PC-3 (cell line): ENCODE measurements around the gene SEMA3F. TPM values are rescaled to one million over a fixed set of nuclear protein-coding genes. Genes with fewer than 3 reads are reported as not detected.

ENCODE experiments used
- ATAC-seq: fragments of 200-7000 bp; cut with Tn5 transposase; 2 replicates; pipeline ENCODE4 v1.9.1; 2020; ENCODE audit warnings: mild to moderate bottlenecking, moderate library complexity
- BruUV-seq: library from RNA; stranded (reverse); fragments of 400-500 nt; replicated peaks from 2 replicates; lab custom pipeline; 2021; lab: Mats Ljungman, UMichigan
- CTCF ChIA-PET: fragments of 300-600 bp; sonication (Branson Sonifier 250); formaldehyde crosslinking; loops from one replicate; lab custom pipeline; 2022; ENCODE audit warnings: antibody characterized with exemption; lab: Charles Lee
- POLR2A ChIA-PET: fragments of 300-600 bp; sonication (Branson Sonifier 250); formaldehyde crosslinking; loops from one replicate; lab custom pipeline; 2022; ENCODE audit warnings: antibody characterized with exemption; ENCODE audit not compliant: unreplicated experiment; lab: Charles Lee
- DNase-seq: peaks from one replicate; pipeline ENCODE4 v3.0.0-alpha.2; 2015
- H2AFZ ChIP-seq: fragments of 300-600 bp; sonication (generic); 2 replicates; pipeline ENCODE4 v1.6.0; 2016; ENCODE audit warnings: antibody characterized with exemption, low read length
- H3F3A ChIP-seq: fragments of 300-600 bp; sonication (generic); one replicate; pipeline ENCODE4 v1.6.0; 2017; ENCODE audit warnings: antibody characterized with exemption, low read length, control low read depth, mild to moderate bottlenecking; ENCODE audit not compliant: unreplicated experiment
- H3K27ac ChIP-seq: fragments of 300-600 bp; sonication (generic); 2 replicates; pipeline ENCODE4 v1.5.1; 2016; ENCODE audit warnings: mild to moderate bottlenecking, low read length
- H3K27me3 ChIP-seq: fragments of 300-600 bp; sonication (generic); 2 replicates; pipeline ENCODE4 v1.6.1; 2016; ENCODE audit warnings: low read length, mixed read lengths
- H3K36me3 ChIP-seq: fragments of 300-600 bp; sonication (generic); 2 replicates; pipeline ENCODE4 v1.6.1; 2016; ENCODE audit warnings: low read depth, mixed run types, low read length, mixed read lengths
- H3K4me1 ChIP-seq: fragments of 300-600 bp; sonication (generic); 2 replicates; pipeline ENCODE4 v1.5.1; 2016; ENCODE audit warnings: low read length; ENCODE audit not compliant: insufficient read depth
- H3K4me2 ChIP-seq: fragments of 300-600 bp; sonication (generic); 2 replicates; pipeline ENCODE4 v1.6.0; 2016; ENCODE audit warnings: low read length
- H3K4me3 ChIP-seq: fragments of 300-600 bp; sonication (generic); 2 replicates; pipeline ENCODE4 v1.5.1; 2016; ENCODE audit warnings: mild to moderate bottlenecking, low read length, mixed read lengths
- H3K79me2 ChIP-seq: fragments of 300-600 bp; sonication (generic); 2 replicates; pipeline ENCODE4 v1.6.1; 2017; ENCODE audit warnings: low read length, mixed read lengths
- H3K9ac ChIP-seq: fragments of 300-600 bp; sonication (generic); 2 replicates; pipeline ENCODE4 v1.6.0; 2016; ENCODE audit warnings: mild to moderate bottlenecking, low read length
- H3K9me2 ChIP-seq: fragments of 300-600 bp; sonication (generic); replicated peaks from 2 replicates; pipeline ENCODE4 v1.6.1; 2016; ENCODE audit warnings: mixed run types, low read length, mixed read lengths
- H3K9me3 ChIP-seq: fragments of 300-600 bp; sonication (generic); 2 replicates; pipeline ENCODE4 v1.6.1; 2016; ENCODE audit warnings: low read length, mixed read lengths
- H4K20me1 ChIP-seq: fragments of 300-600 bp; sonication (generic); 2 replicates; pipeline ENCODE4 v1.6.1; 2016; ENCODE audit warnings: low read length, mixed read lengths
- EZH2 ChIP-seq: fragments of 300-600 bp; sonication (generic); IDR thresholded peaks from one replicate; pipeline ENCODE4 v1.6.1; 2017; ENCODE audit warnings: antibody characterized with exemption, mild to moderate bottlenecking, low read length; ENCODE audit not compliant: unreplicated experiment
- EZH2phosphoT487 ChIP-seq: fragments of 300-600 bp; sonication (generic); IDR thresholded peaks from 2 replicates; pipeline ENCODE4 v1.6.1; 2018; ENCODE audit warnings: mild to moderate bottlenecking, antibody characterized with exemption, low read length, borderline replicate concordance
- intact Hi-C: fragments of 100-400 bp; cut with micrococcal nuclease; formaldehyde crosslinking; loops from 2 replicates; pipeline ENCODE4 v1.9.0; 2023
- total RNA-seq: library from RNA; depleted of rRNA; stranded (reverse); fragments of >200 nt; gene quantifications from 2 replicates; pipeline ENCODE4 v1.2.3, GENCODE V29; 2014
- TF ChIP-seq, protein P1 (sequence below): fragments of 300-600 bp; sonication (generic); conservative IDR thresholded peaks from 2 replicates; pipeline ENCODE4 v1.5.1; 2017; ENCODE audit warnings: antibody characterized with exemption, low read depth, mild to moderate bottlenecking, low read length

SEMA3F gene
- total RNA-seq, 1 experiment from 2014 or later = 50.5 TPM

DNA sequence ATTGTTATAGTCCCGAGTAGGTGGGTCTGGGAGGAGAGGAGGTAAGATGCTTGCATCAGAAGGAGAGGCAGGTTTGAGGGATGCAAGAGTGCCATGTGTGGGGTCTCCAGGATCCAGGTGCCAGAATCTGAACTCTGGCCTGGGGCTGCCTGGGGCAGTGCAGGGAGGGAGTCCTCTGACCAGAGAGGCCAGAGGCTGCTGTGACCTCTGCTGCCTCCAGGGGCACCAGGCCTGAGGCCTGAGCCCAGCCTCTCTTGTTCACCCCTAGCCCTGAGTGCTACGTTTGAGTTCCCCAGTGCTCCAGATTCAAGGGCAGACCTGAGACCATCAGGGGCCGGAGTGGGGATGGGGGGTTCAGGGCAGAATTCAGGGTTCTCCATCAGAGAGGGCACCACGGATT, 57.4 kb downstream of the SEMA3F start:
- Histone ChIP-seq H3K79me2 (no peaks in the 10 kb centered on the region), H3K4me2 (no peak overlapping the region), H3K36me3 (no peaks in the 10 kb centered on the region), H3K27me3 (no peaks in the 10 kb centered on the region), H2AFZ (no peak overlapping the region), H3K4me1 (no peaks in the 10 kb centered on the region), H3K9me3 (no peaks in the 10 kb centered on the region), H3K9ac (no peak overlapping the region), H3F3A (no peaks in the 10 kb centered on the region), H3K4me3 (no peak overlapping the region), H3K9me2 (no peaks in the 10 kb centered on the region), H3K27ac (no peak overlapping the region), H4K20me1 (no peaks in the 10 kb centered on the region)
- TF ChIP-seq EZH2phosphoT487 = no peak
- TF ChIP-seq, protein P1, sequence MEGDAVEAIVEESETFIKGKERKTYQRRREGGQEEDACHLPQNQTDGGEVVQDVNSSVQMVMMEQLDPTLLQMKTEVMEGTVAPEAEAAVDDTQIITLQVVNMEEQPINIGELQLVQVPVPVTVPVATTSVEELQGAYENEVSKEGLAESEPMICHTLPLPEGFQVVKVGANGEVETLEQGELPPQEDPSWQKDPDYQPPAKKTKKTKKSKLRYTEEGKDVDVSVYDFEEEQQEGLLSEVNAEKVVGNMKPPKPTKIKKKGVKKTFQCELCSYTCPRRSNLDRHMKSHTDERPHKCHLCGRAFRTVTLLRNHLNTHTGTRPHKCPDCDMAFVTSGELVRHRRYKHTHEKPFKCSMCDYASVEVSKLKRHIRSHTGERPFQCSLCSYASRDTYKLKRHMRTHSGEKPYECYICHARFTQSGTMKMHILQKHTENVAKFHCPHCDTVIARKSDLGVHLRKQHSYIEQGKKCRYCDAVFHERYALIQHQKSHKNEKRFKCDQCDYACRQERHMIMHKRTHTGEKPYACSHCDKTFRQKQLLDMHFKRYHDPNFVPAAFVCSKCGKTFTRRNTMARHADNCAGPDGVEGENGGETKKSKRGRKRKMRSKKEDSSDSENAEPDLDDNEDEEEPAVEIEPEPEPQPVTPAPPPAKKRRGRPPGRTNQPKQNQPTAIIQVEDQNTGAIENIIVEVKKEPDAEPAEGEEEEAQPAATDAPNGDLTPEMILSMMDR = no peak
- no peak for TF ChIP-seq EZH2
- BruUV-seq = no TSS peak
- DNase-seq = no peak
- intact Hi-C loops = no loop called here
- ATAC-seq = peak; percentile 53
- ChIA-PET POLR2A (no interaction called here), CTCF (no interaction called here)

DNA sequence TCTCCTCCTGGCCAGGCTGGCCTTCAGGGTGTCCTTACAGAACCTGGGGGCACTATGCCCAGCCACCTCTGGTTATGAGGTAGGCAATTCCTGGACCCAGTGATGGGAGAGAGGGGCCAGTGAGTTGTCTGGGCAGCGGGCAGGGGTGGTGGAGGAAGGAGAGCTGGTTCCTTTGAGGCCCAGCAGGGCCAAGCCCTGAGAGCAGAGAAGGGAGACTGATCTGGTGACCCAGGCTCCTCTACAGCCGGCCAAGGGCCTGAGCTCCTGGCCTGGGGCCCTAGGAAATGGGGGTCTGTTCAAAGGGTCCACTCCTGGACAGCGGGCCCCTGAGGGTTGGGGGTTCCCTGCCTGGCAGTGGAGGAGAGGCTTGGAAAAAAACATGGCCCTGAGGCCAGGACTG, 57.8 kb downstream of the SEMA3F start:
- Histone ChIP-seq H3K4me2 (no peak overlapping the region), H3K79me2 (no peaks in the 10 kb centered on the region), H3K9me3 (no peaks in the 10 kb centered on the region), H3K27me3 (no peaks in the 10 kb centered on the region), H3K9ac (no peak overlapping the region), H3K4me1 (no peaks in the 10 kb centered on the region), H3F3A (no peaks in the 10 kb centered on the region), H3K27ac (no peak overlapping the region), H3K4me3 (no peak overlapping the region), H2AFZ (no peak overlapping the region), H4K20me1 (no peaks in the 10 kb centered on the region), H3K9me2 (no peaks in the 10 kb centered on the region), H3K36me3 (no peaks in the 10 kb centered on the region)
- ChIA-PET POLR2A (no interaction called here), CTCF (no interaction called here)
- DNase-seq = no peak
- TF ChIP-seq, protein P1 = no peak
- no peak for TF ChIP-seq EZH2
- TF ChIP-seq EZH2phosphoT487 = no peak
- intact Hi-C loops = no loop called here
- no peak for ATAC-seq
- BruUV-seq = no TSS peak

DNA sequence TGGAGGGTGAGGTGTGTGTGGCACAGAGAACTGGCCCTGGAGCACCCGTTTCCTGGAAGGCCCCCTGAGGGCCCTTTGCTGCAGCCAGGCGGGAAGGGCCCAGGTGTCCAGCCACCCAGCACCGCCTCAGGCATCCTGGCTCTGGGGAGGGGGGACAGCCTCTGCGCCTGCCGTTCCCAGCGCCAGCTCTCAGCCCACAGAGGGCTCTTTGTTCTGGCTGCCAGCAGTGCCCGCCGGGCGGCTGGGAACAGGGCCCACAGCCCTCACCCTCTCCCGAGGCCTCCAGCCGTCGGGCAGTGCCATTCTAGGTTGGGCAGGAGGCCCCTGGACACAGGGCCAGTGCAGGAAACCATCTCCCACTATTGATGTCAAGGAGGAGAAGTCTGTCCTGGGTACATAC, 58.2 kb downstream of the SEMA3F start:
- POLR2A ChIA-PET = no interaction called here
- intact Hi-C loops = no loop called here
- Histone ChIP-seq H2AFZ (no peak overlapping the region), H4K20me1 (no peaks in the 10 kb centered on the region), H3K4me1 (no peaks in the 10 kb centered on the region), H3K36me3 (no peaks in the 10 kb centered on the region), H3K79me2 (no peaks in the 10 kb centered on the region), H3K27ac (no peak overlapping the region), H3K9me3 (no peaks in the 10 kb centered on the region), H3K4me3 (no peak overlapping the region), H3K4me2 (no peak overlapping the region), H3K9ac (no peak overlapping the region), H3K9me2 (no peaks in the 10 kb centered on the region), H3F3A (no peaks in the 10 kb centered on the region), H3K27me3 (no peaks in the 10 kb centered on the region)
- DNase-seq = no peak
- ATAC-seq = no peak
- CTCF ChIA-PET = no interaction called here
- TF ChIP-seq EZH2 = no peak
- TF ChIP-seq, protein P1 = no peak
- TF ChIP-seq EZH2phosphoT487 = no peak
- BruUV-seq = no TSS peak
